ENCODE results near the gene YOD1.

Gene YOD1

DNA sequence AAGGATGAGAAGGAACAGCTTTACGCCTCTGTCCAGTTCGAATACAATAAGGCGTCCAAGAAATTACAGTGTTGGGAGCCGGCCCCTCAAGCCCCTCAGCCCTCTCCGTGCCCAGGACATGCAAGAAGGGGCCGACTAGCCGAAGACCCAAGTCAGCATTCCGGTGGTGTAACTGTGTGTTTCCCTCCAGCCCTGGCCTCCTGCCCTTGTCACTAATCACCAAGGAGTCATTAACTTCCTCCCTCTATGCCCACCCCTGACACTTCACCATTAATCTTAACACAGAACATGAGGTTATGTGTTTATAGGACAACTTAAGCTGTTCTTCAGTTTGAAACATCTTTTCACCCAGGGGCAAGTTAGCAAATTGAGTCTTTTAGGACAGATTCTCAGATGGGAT, 21.2 kb upstream of the YOD1 start:
- no peak for DNase-seq

- no peak for DNase-seq
Observed at GRCh38 chr1:207071426-207071825, 20.4 kb upstream of the YOD1 start.

DNA sequence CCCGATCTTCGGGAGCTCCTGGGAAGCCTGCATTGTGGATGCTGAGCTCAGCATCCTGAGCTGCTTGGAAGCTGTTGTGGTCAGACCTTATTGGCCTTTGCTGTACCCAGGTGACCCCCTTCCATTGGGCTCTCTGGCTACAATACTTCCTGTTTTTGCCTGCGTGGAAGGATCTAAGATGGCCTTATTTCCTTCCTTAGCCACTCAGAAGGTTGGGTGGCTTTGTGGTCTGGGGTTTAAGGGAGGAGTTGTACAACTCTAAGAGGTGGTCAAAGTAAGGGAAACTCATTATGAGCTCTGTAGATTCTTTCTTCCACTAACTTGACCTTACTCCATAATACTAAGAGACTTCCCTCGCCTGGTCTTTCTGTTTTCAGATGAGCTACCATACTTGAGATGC, 19.8 kb upstream of the YOD1 start:
- no peak for DNase-seq

DNA sequence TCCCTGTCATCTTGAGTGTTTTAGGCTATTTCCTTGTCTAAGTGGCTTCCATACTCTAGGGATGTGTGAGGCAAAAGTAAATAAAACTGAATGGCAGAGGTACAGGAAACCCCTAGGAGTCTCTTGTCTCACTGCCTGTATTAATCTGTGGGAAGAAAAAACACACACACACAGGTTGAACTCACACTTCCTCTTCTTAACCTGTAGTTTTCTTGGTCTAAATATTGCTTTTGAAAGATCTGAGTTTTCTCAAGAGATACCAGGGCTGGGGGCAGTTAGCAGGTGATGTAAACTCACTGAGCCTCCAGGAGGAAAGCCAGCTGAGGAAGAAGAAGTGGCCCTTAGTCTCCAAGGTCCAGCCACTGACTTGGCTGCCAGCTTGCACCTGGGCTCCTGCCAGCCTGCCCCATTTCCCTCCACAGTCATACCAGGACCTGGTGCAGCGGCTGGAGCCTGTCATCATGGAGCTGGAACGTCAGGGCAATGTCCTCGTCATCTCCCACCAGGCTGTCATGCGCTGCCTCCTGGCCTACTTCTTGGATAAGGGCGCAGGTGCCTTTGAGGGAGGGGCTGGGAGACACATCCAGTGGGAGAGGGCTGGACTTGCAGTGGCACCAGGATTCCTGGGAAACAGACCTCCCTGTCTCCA, 19.0 kb upstream of the YOD1 start:
- no peak for DNase-seq

- no peak for DNase-seq
Observed at GRCh38 chr1:207069061-207069460, 18.1 kb upstream of the YOD1 start.

DNA sequence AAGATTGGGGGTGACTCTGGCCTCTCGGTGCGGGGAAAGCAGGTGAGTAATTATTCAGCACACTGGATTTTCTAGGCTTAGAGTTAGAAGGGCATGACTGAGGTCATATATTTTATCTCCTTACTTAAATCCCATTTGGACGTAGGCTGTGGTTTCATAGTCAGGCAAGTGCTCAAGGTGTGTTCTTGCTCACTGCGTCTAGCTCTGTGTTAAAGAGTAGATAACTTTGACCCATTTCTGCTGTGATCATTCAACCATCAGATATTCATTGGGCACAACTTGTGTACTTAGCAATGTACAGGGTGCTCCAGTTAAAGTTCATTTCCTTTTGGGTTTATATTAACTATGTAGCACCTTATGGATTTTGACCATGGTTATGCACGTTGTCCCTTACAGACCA, 16.7 kb upstream of the YOD1 start:
- no peak for DNase-seq

GRCh38 chr1:207067185-207067584, 16.2 kb upstream of the YOD1 start:
- no peak for DNase-seq

GRCh38 chr1:207064561-207064960, 13.6 kb upstream of the YOD1 start:
- DNase-seq: no peak

- DNase-seq: no peak
Observed at GRCh38 chr1:207063014-207063413, 12.0 kb upstream of the YOD1 start.

DNA sequence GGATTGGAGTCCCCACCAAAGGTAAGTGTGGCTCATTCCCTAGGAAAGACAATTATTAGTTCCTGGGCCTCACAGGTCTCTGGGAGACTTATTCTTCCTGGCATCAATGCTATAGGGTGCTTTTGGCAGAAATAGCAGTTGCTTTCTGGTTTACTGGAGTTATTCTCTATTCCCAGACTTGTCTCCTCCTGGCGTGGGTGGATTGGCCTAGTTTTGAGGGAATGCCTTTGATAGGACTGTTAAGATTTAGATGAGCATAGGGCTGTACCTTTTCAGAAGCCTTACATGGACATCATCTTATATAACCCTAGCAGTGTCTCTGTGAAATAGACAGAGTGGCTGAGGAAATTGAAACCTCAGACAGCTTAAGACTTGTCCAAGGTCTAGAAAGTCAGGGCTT, 11.1 kb upstream of the YOD1 start:
- DNase-seq: no peak

GRCh38 chr1:207060596-207060995, 9.6 kb upstream of the YOD1 start:
- DNase-seq: no peak

DNA sequence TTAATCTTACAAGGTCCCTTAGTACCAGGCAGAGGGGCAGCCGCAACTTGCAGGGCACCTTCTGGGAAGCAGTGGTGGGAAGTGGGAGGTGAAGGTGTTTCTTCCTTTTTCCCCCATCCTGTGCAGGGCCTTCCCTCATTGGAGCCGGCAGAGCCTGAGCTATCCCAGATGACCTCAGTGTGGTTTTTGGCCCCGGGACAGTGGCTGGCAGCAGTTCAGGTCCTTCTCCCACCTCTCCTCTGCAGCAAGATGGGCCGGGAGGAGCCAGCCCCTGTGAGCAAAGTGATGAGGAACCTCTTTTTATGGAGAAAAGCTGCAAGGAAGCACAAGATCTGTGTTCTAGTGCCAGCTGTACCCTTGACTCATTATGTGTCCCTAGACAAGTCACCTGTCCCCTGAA, 8.9 kb upstream of the YOD1 start:
- DNase-seq: no peak

DNA sequence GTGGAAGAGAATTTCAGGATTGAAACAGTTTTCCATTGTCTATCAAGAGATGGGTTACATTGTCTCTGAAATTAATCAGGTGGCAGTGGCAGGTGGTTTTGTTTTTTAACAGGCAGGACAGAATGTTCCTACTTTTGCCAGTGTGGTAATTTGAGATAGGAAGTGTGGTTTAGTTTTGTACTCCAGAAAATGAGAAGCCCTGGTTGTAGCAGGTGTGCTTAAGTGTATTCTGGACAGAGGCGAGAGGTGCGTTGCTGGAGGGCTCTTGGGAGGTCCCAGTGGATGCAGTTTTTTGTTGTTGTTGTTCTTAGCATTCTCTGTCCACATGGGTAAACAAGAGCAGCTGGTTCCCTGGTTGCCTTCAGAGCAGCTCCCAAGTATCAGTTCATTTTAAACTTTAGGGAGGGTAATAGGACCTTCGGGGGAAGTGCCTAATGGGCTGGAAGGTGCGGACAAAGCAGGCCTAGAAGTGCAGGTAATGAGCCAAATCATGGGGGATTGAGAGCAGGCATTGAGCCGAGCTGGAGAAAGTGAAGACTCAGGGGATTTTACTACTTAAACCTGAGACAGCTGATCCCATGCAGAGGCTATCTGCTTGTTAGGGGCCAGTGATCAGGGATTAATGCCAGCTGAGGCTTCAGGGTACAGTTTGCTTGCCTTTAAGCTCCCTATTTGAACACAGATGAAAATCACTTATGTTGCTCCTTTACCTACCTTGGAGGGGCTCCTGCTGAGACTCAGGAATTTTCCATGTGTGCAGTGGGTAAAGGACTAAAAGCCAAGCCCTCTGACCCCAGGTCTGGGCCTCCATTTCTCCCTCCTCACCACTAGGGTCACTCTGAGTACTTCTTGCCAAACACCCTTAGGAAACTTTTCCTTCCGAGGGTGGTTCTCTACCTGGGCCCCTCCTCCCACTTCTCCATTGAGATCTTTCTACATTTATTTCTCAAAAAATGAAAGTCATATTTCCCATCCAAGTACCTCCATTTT, 8.2 kb upstream of the YOD1 start:
- no peak for DNase-seq

GRCh38 chr1:207058252-207058651, 7.2 kb upstream of the YOD1 start:
- DNase-seq: no peak

GRCh38 chr1:207056673-207057072, 5.7 kb upstream of the YOD1 start:
- no peak for DNase-seq

- DNase-seq: no peak
Observed at GRCh38 chr1:207055386-207056001, 4.5 kb upstream of the YOD1 start.

DNA sequence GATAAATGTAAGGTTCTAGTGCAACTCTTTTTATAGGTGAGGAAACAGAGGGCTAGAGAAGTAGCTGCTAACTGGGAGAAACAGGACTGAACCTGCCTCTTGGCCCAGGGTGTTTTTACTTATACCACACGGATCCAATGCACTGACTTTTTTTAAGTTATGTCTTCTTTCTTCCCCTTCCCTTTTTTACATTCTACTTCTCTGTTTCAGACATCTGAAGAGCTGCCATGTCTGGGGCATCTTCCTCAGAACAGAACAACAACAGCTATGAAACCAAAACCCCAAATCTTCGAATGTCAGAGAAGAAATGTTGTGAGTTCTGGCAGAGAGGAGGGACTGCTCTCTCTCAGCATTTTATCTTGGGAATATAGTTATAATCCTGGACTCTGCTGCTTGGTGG, 3.5 kb upstream of the YOD1 start:
- no peak for DNase-seq

DNA sequence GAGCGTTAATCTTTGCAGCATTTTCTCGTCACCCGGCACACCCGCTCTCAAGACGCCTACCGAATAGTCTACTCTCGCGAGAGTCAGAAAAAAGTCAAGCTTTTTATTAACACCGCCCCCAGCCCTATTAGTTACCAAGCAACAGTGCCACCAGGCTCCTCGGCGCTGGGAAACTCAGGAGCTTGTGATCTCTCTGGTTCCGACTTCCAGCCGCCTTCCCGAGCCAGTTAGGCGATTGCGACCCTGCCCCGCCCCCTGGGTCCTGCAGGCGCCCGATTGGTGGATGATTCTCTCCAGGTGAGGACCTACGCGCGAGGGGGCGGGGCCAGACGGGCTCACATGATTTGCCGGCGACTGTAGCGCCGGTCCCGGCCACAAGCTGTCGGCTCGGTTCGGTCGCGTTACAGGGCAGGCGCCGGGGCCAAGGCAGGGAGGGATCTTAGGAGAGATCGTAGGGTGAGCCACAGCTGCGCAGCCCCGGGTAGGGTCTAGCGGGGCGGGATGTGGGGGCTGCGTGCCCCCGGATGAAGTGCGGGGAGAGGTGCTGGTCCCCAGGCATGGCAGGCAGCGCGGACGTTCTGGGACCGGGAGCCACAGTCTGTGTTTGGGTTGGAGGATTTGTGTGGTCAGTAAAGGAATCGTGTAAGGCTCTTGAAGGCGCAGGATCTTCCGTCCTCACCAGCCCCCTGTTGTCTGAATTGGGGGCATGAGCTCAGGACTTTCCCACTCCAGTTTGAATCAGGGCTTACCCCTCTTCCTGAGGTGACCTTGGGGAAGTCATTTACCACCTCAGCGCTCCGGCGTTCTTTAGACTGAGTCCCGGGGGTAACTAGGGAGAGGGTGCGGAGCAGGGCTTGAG, 2.1 kb upstream of the YOD1 start, which contains the start of gene PFKFB2:
PFKFB2 (plus strand) TSS at position 365 of the 859 bp plus-strand sequence. CDS start 1,443 bp downstream, outside the sequence.
- peak; percentile 95 for DNase-seq

- DNase-seq: peak; percentile 94
Observed at GRCh38 chr1:207050480-207051190, 373 bp downstream of the YOD1 start.

DNA sequence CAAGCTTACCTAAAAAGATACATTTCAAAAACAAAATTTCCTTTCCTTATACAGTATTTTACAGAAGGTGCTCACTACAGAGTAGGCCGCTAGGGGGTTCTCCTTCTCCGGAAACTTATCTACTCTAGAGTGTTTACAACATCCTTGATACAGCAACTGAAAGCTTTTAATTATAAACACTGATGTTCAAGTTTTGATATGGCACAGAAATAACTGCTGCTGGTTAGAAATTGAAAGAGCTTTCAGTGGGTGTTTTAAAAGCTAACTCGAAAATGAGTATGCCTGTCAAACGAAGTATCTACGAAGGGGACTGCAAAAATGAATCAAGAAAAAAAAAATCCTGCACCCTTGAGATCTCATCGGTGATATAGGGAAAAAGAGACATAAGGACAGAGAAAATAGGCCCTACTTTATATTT, 1.0 kb downstream of the YOD1 start:
- no peak for DNase-seq

- no peak for DNase-seq
Observed at GRCh38 chr1:207049514-207049913, 1.5 kb downstream of the YOD1 start.

DNA sequence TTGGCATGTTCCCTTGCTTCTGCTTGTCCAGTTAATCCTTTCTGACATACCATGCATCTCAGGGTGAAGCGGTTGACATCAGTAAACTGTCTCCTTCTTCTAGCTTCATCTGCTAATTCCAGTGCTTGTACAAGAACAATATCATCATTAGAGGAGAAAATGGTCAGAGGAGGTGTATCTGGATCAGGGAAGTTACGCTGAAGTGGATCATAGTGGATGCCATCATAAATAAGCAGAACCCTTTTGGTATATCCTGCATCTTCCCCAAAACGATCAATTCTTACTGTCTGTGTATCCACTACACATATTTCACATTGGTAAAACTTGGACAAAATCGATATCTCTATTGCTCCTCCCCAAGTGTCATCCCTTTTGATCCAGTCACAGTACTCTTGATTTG, 2.0 kb downstream of the YOD1 start:
- no peak for DNase-seq
